HUES64 (cell line): ENCODE data around the gene PARD3B.

Experiments used
- H3K27ac ChIP-seq: 2 replicates; pipeline ENCODE4 v1.7.0; 2013; ENCODE audit warnings: low read depth, low read length, inconsistent platforms
- H3K27me3 ChIP-seq: 2 replicates; pipeline ENCODE4 v1.6.1; 2013; ENCODE audit warnings: mild to moderate bottlenecking, low read length; ENCODE audit not compliant: insufficient read depth
- H3K36me3 ChIP-seq: 2 replicates; pipeline ENCODE4 v1.6.1; 2013; ENCODE audit warnings: mild to moderate bottlenecking, low read length; ENCODE audit not compliant: insufficient read depth
- H3K4me1 ChIP-seq: 2 replicates; pipeline ENCODE4 v1.6.1; 2013; ENCODE audit warnings: mild to moderate bottlenecking, low read length, moderate library complexity; ENCODE audit not compliant: insufficient read depth
- H3K4me3 ChIP-seq: 2 replicates; pipeline ENCODE4 v1.5.1; 2013; ENCODE audit warnings: mild to moderate bottlenecking, low read length, moderate library complexity
- H3K9ac ChIP-seq: 2 replicates; pipeline ENCODE4 v1.6.1; 2013; ENCODE audit warnings: mild to moderate bottlenecking, low read depth, low read length
- H3K9me3 ChIP-seq: 2 replicates; pipeline ENCODE4 v1.6.1; 2013; ENCODE audit warnings: low read depth, low read length; ENCODE audit not compliant: insufficient read depth
- WGBS: fragments of 150-250, 120-280 bp; methylation state at CpG from one replicate; pipeline ENCODE4 v1.1.7; 2013; ENCODE audit warnings: missing lambda C conversion rate; 5-methylcytosine and 5-hydroxymethylcytosine counted together

The PARD3B gene

DNA sequence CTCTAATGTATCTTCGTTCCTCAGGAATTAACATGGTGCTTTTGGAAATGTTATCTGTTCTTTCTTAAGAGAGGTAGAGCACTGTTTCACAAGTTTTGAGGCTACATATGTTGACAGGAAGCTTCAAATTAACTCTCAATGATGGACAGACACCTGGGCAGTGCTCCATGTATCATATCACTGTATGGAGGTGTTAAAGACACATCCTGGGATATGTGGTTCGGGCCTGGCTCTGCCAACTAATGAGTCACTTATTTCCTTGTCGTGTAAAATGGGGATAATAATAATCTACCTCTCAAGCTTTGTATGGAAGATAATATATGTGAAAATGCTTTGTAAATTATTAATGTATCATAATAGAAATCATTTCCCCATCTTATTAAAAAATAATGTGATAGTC lies 90.2 kb downstream of the PARD3B start:
- Histone ChIP-seq H3K9me3 (no peaks in the 10 kb centered on the region), H3K27ac (no peak overlapping the region), H3K9ac (no peak overlapping the region), H3K4me3 (no peak overlapping the region), H3K27me3 (no peaks in the 10 kb centered on the region), H3K4me1 (no peaks in the 10 kb centered on the region), H3K36me3 (no peaks in the 10 kb centered on the region)
- whole genome bisulfite sequencing, result 90% methylated on average over 2 of the region's 3 CpGs

DNA sequence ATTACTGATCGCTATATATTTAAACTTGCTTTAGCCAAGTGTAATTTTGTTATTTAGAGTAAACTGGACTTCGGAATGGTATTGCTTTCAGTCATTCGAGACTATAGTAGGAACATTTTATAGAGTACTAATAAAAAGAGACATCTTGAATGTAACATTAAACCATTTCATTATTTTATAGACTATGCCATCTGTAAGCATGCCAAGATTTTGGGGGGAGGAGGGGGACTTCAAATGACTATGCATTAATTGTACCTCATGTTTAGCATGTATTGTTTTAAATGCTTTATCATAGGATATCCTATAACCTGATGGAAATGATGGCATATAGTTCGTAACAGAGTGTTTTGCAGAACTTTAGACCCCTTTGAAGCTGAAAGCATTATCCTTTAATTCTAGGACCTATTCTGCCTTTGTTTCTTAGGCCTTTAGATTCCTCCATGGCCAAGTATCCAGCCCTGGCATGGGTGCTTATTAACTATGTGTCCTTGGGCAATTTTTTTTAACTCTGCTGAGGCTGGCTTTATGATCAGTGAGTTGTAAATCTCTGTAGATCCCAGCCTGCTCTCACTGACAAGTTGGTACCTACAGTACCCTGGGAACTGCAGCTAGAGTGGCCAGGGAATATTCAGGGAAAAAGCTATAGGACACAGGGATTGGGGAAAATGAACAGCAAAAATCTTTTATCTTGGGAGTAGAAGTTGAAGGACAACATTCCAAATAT lies 93.4 kb downstream of the PARD3B start:
- no peaks in the 10 kb centered on the region for H3K27me3 ChIP-seq
- H3K9me3 ChIP-seq, result no peaks in the 10 kb centered on the region
- no peaks in the 10 kb centered on the region for H3K4me1 ChIP-seq
- H3K9ac ChIP-seq, result no peak overlapping the region
- 90% methylated on average over 3 of the region's 4 CpGs for WGBS
- no peaks in the 10 kb centered on the region for H3K36me3 ChIP-seq
- no peak overlapping the region for H3K27ac ChIP-seq
- H3K4me3 ChIP-seq, result no peak overlapping the region

DNA sequence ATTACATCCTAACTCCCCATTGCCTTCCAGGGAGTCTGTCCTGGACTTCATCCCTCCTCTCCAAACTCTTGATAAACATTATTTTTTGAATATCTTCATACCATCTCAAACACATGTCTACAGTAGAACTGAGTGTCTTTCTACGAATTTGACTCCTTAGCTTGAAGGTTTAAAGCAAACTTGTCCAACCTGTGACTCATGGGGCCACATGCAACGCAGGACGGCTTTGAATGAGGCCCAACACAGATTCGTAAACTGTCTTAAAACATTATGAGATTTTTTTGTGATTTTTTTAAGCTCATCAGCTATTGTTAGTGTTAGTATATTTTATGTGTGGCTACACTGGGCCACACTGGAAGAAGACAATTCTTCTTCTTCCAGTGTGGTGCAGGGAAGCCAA lies 98.1 kb downstream of the PARD3B start:
- Histone ChIP-seq H3K27ac (no peak overlapping the region), H3K9me3 (no peaks in the 10 kb centered on the region), H3K4me3 (no peak overlapping the region), H3K36me3 (no peaks in the 10 kb centered on the region), H3K4me1 (no peaks in the 10 kb centered on the region), H3K9ac (no peak overlapping the region), H3K27me3 (no peaks in the 10 kb centered on the region)
- 95% methylated on average over 4 of the region's 4 CpGs for WGBS

DNA sequence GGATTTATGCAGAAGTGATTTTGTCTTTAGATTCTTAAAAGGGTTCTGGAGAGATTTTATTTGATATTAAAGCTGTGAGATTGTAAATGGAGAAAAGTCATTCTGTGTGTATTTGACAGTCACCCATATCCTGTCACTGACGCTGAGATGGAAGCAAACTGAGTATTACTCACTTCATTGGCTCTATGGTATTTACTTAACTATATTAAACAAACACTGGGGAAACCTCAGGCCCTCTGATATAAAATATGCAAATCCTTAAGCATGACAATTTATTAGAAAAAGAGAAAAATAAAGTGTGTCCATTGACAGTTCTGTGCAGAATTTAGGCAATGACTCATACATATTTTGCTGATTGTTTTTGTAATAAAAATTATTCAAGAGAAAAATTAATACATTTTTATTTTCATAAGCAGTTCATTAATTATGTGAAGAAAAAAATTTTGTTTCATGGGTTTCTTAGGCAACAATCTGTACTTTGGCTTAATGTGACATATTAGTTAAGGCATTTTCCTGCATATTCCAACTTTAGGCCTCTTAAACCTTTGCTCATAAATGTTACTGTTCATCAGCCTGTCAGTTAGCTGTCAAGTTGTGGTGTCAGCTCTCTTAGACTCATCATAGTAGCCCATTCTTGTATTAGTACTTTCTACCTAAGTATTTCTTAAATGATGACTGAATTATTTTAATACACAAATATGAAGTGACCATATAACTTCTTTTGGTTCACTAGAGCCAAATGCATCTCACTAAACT lies 99.9 kb downstream of the PARD3B start:
- H3K9me3 ChIP-seq, result no peaks in the 10 kb centered on the region
- H3K36me3 ChIP-seq, result no peaks in the 10 kb centered on the region
- H3K27me3 ChIP-seq, result no peaks in the 10 kb centered on the region
- H3K4me1 ChIP-seq, result no peaks in the 10 kb centered on the region
- 83% methylated on average over 1 of the region's 1 CpG for WGBS
- no peak overlapping the region for H3K27ac ChIP-seq
- H3K4me3 ChIP-seq, result no peak overlapping the region
- no peak overlapping the region for H3K9ac ChIP-seq

DNA sequence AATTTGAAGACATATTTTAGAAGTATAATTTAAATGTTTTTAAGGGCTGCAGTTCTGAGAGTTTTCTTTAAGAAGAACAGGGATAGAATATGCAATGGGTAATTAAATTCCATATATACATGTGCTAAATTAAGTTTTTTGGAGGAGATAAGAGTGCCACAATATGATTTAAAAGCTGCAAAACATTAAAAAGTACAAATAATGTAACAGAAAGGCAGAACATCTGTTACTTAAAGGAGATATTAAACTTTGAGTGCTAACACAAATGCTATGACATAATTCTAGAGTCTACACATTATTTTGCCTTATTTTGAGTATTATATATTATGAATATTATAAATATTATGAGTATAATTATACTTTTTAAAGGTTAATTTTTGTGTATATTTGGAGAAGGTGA lies 102.4 kb downstream of the PARD3B start:
- H3K4me3 ChIP-seq, result no peak overlapping the region

DNA sequence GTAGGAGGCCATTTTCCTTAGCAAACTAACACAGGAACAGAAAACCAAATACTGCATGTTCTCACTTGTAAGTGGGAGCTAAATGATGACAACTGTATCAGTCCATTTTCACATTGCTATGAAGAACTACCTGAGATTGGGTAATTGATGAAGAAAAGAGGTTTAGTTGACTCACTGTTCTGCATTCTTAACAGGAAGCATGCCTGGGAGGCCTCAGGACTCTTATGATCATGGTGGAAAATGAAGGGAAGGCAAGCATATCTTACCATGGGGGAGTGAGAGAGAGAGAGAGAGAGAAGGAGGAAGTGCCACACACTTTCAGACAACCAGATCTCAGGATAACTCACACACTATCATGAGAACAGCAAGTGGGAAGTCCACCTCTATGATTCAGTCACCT lies 105.3 kb downstream of the PARD3B start:
- Histone ChIP-seq H3K9me3 (no peaks in the 10 kb centered on the region; the same call in 1 of the 2 replicates), H3K4me3 (no peak overlapping the region), H3K27ac (no peak overlapping the region), H3K36me3 (no peaks in the 10 kb centered on the region), H3K27me3 (no peaks in the 10 kb centered on the region), H3K9ac (no peak overlapping the region), H3K4me1 (no peaks in the 10 kb centered on the region)

More for the DNA sequence above, 102.4 kb downstream of the PARD3B start:
- Histone ChIP-seq H3K27me3 (no peaks in the 10 kb centered on the region), H3K9me3 (no peaks in the 10 kb centered on the region; the same call in 1 of the 2 replicates), H3K27ac (no peak overlapping the region), H3K36me3 (no peaks in the 10 kb centered on the region), H3K9ac (no peak overlapping the region), H3K4me1 (no peaks in the 10 kb centered on the region)

DNA sequence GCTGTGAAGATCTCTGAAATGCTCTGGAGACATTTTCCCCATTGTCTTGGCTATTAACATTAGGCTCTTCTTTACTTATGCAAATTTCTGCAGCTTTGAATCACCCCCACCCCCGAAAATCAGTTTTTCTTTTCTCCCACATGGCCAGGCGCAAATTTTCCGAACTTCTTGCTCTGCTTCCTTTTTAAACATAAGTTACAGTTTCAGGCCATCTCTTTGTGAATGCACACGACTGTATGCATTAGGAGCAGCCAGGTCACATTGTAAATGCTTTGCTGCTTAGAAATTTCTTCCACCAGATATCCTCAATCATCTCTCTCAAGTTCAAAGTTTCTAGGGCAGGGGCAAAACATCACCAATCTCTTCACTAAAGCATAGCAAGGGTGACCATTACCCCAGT lies 106.8 kb downstream of the PARD3B start:
- H3K36me3 ChIP-seq, result no peaks in the 10 kb centered on the region
- no peak overlapping the region for H3K27ac ChIP-seq
- no peak overlapping the region for H3K9ac ChIP-seq
- no peaks in the 10 kb centered on the region; the same call in 1 of the 2 replicates for H3K9me3 ChIP-seq
- no peak overlapping the region for H3K4me3 ChIP-seq
- no peaks in the 10 kb centered on the region for H3K27me3 ChIP-seq
- 88% methylated on average over 4 of the region's 4 CpGs for WGBS
- H3K4me1 ChIP-seq, result no peaks in the 10 kb centered on the region

DNA sequence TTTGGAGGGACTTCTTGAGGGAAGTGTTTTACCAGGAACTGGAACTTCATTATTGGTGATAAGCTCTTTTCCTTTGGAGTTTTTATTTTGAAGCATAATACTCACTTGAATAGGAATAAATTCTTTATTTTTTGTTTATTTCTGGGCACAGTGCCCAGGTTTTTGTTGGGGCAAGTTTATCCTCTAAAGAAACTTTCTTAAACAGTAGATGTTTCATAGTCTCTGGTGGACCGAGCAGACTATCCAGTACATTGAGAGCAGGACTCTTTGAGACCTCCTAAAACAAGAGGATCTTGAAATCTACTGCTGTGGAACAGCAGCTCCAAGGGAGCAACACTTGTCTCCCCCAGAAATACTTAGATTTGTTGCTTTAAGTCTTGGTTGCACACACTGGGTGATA lies 109.4 kb downstream of the PARD3B start:
- Histone ChIP-seq H3K4me1 (no peaks in the 10 kb centered on the region), H3K9me3 (no peaks in the 10 kb centered on the region; the same call in 1 of the 2 replicates), H3K9ac (no peak overlapping the region), H3K4me3 (no peak overlapping the region), H3K27ac (no peak overlapping the region), H3K27me3 (no peaks in the 10 kb centered on the region), H3K36me3 (no peaks in the 10 kb centered on the region)
- WGBS, result 94% methylated on average over 1 of the region's 1 CpG

DNA sequence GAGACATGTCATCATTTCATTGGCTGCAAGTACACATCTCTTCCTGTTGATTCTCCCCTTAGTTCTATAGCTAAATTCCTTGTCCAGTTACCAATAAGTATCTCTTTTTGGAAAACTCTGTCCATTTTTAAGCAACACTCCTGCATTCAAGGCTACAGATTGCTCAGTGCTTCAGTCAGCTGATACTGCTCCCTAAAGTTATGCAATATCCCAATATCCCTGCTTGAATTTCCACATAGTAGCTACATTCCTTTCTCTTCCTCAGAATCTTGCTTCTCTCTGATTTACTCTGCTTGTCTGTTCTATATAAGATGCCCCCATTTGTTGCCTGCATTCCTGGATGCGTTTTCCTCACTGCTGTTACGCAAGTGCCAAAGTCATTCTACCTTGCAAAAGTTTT lies 109.8 kb downstream of the PARD3B start:
- no peak overlapping the region for H3K9ac ChIP-seq
- no peaks in the 10 kb centered on the region for H3K27me3 ChIP-seq
- H3K9me3 ChIP-seq, result no peaks in the 10 kb centered on the region; the same call in 1 of the 2 replicates
- no peaks in the 10 kb centered on the region for H3K4me1 ChIP-seq
- H3K36me3 ChIP-seq, result no peaks in the 10 kb centered on the region
- no peak overlapping the region for H3K4me3 ChIP-seq
- WGBS, result 94% methylated on average over 2 of the region's 2 CpGs
- no peak overlapping the region for H3K27ac ChIP-seq

DNA sequence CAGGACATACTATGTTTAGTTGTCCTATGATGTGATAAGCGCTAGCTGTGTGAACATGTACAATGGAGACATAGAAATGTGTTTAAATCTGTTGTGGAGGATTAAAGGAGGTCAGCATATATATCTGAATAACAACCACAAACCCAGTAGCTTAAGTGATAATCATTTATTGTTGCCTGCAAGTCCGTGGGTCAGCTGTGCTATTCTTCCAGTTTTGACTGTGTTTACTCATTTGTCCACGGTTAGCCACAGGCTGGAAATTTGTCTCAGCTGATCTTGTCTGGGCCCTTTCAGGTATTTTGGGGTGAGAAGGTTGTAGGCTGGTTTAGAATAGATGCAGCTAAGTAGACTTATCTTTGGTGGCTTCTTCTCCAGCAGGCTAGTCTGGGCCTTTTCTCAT lies 110.4 kb downstream of the PARD3B start:
- Histone ChIP-seq H3K9ac (no peak overlapping the region), H3K36me3 (no peaks in the 10 kb centered on the region), H3K27me3 (no peaks in the 10 kb centered on the region), H3K27ac (no peak overlapping the region), H3K4me3 (no peak overlapping the region), H3K4me1 (no peaks in the 10 kb centered on the region), H3K9me3 (no peaks in the 10 kb centered on the region; the same call in 1 of the 2 replicates)
- WGBS, result 93% methylated on average over 3 of the region's 3 CpGs

DNA sequence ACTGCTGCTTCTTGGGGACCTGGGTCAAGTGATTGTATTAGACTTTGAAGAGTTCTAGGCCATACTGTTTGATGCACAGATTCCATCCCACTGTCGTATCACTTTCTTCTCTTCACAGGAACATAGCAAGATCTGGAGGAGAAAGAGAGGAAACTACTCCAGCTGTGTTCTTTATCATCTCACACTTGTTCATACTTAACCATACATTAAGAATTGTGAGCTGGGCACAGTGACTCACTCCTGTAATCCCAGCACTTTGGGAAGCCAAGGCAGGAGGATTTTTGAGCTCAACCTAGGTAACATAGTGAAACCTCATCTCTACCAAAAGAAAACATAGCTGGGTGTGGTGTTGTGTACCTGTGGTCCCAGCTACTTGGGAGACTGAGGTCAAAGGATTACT lies 111.7 kb downstream of the PARD3B start:
- Histone ChIP-seq H3K4me1 (no peaks in the 10 kb centered on the region), H3K27ac (no peak overlapping the region), H3K36me3 (no peaks in the 10 kb centered on the region), H3K9ac (no peak overlapping the region), H3K27me3 (no peaks in the 10 kb centered on the region), H3K9me3 (no peaks in the 10 kb centered on the region), H3K4me3 (no peak overlapping the region)
- 91% methylated on average over 1 of the region's 1 CpG for WGBS
